Middle frontal gyrus (tissue), 1 donor: ENCODE results near the gene TIMM50.
"Not testable (repeated sequence)": the region's sequence is repeated elsewhere in the genome, so short reads cannot be mapped to it uniquely, and the experiment has no call there.

ENCODE experiments used
- DNase-seq: peaks from one replicate; pipeline ENCODE4 v3.0.0-alpha.2; 2015; ENCODE audit warnings: low spot score; ENCODE audit errors: extremely low spot score

Gene TIMM50

DNA sequence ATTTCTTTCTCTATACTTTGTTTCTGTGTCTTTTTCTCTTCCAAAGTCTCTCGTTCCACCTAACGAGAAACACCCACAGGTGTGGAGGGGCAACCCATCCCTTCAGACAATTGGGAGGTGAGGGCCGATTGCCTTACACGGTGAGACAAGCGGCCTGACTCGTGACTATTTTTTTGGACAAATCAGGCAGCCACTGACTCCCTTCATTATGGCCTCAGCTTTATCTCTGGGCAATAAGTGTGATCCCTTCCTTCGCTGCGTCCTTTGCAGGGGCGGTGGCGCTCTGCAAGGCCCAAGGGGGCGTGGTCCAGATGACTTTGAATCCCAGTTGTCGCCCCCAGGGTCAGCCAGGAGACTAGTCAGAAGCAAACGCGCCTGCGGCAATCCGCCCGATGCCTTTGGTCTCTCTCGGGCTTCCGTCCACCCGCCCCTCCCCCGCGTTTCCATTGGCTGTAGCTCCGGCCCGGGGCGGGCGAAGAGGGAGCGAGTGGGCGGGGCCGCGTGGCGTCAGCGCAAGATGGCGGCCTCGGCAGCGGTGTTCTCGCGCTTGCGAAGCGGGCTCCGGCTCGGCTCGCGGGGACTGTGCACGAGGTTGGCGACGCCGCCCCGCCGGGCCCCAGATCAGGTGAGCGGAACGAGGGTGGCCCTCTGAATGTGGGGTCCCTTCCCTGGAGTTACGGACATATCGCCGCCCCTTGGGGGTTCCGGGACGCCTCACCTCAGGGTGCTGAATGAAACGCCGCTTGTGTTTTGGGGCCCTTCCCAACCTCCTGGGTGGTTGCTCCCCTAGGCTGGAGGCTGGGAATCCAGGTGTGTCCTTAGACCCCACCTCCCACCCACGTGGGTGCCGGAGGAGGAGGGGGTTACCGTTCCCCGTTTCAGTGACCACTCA, at the start of gene TIMM50:
Gene TIMM50 (plus strand): TSS at position 502 of the 892 bp plus-strand sequence. CDS start 16 bp downstream, at position 518.
- DNase-seq: peak; percentile 87

DNA sequence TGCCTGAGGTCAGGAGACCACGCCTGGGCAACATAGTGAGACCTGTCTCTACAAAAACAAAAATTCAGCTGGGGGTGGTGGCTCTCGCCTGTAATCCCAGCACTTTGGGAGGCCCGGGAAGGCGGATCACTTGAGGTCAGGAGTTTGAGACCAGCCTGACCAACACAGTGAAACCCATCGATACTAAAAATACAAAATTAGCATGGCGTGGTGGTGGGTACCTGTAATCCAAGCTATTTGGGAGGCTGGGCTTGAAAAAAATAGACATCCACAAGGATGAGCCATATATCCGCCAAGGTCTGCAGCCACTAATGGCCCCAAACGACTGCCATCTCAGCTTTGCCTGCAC, 48.0 kb upstream of the TIMM50 start:
- DNase-seq: no peak

- DNase-seq: no peak
Measured at GRCh38 chr19:39433480-39434079, 47.1 kb upstream of the TIMM50 start.

- DNase-seq: no peak
Measured at GRCh38 chr19:39434123-39435076, 46.2 kb upstream of the TIMM50 start.

DNA sequence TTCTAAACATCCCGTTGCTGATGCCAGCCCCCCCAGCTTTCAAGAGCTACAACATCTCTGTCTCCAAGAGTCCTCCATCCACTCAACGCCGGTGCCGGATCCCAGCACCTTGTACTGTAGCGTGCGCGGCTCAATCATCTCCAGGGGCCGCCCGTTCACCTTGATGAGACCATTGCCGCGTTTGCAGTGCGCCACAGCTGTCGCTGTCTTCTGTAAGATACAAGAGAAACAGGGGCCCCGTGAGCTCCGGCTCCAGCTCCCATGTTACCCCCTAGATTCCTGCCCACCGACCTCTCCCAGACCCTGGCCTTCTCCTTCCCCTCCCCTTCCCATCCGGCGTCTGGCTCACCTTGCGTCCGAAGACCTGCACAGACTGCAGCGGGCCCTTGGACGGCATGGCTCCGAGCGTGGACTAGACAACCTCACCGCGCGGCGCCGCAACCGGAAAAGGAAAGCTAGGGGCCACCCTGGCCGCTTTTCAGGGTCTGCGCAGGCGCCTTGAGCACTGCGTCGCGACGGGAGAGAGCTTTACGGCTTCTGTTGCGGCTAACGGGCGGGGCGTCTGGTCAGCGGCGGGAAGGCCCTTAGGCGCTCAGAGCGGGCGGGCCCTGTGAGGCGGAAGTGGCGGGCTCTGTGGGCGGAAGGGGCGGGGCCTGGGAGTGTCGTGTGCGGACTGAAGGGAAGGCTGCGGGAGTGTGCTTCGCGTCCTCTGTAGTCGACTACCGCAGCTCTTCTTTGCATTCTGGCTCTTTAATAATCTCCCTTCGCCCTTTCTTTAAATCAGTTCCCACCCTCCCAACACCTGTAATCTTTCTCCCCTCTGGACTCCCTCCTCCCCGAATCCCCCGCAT, 44.9 kb upstream of the TIMM50 start, which contains the start of gene RPS16:
Gene RPS16 (minus strand): TSS at position 451 of the 851 bp plus-strand sequence. CDS start 54 bp downstream, at position 397.
- DNase-seq: peak; percentile 97

DNA sequence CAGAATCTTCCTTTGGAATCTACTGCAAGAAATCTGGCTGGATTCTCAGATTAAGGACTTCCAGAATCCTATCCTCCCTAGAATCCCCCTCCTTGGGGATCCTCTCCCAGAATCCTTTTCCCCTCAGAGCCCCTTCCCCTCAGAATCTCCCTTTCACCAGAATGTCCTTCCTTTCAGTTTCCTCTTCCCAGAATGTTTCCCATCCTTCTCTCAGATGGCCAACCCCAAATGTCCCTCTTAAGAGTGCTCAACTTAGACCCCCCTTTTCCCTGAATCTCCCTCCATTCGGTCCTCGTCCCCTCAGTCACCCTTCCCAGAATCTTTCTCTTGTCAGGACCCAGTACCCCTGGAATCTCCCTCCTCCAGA, 44.3 kb upstream of the TIMM50 start:
- DNase-seq: no peak

DNA sequence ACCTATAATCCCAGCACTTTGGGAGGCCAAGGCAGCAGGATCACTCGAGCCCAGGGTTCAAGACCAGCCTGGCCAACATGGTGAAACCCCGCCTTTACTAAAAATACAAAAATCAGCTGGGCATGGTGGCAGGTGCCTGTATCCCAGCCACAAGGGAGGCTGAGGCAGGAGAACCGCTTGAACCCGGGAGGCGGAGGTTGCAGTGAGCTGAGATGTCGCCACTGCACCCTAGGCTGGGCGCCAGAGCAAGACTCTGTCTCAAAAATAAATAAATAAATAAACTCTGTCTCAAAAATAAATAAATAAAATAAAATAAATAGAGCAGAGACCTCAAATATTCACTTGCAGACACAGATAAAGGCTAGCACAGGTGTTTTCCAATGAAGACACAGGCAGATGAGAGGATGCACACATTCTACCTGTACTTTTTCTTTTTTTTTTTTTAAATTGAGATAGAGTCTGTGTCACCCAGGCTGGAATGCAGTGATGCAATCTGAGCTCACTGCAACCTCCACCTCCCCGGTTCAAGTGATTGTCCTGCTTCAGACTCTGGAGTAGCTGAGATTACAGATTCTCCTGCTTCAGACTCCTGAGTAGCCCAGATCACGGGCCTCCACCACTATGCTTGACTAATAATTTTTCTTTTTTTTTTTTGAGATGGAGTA, 42.2 kb upstream of the TIMM50 start:
- no peak for DNase-seq

GRCh38 chr19:39444598-39445195, 35.9 kb upstream of the TIMM50 start:
- DNase-seq: no peak

GRCh38 chr19:39445196-39446111, 35.2 kb upstream of the TIMM50 start, which contains the start of gene SUPT5H:
SUPT5H (plus strand) TSS chr19:39445582; CDS start chr19:39445891, 309 bp downstream.
- DNase-seq: peak; percentile 93

DNA sequence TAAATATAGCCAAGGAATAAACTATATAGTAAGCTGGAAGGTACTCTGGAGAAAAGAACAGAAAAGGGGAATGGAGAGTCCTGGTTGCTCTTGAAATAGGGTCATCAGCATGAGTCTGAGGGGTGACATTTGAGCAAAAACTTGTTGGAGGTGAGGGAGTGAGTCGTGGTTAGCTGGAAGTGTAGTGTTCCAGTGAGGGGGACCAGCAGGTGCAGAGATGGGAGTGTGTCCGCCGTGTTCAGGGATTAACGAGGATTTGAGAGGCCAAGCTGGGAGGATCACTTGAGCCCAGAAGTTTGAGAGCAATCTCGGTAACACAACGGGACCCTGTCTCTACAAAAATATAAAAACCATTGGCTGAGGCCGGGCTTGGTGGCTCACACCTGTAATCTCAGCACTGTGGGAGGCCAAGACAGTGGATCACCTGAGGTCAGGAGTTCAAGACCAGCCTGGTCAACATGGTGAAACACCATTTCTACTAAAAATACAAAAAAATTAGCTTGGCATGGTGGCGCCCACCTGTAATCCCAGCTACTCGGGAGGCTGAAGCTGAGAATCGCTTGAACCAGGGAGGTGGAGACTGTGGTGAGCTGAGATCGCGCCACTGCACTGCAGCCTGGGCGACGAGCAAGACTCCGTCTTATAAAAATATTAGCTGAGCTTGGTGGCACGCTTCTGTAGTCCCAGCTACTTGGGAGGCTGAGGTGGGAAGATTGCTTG, 34.1 kb upstream of the TIMM50 start:
- no peak for DNase-seq

GRCh38 chr19:39448271-39448670, 32.4 kb upstream of the TIMM50 start:
- DNase-seq: no peak

GRCh38 chr19:39449116-39449797, 31.4 kb upstream of the TIMM50 start:
- DNase-seq: no peak

DNA sequence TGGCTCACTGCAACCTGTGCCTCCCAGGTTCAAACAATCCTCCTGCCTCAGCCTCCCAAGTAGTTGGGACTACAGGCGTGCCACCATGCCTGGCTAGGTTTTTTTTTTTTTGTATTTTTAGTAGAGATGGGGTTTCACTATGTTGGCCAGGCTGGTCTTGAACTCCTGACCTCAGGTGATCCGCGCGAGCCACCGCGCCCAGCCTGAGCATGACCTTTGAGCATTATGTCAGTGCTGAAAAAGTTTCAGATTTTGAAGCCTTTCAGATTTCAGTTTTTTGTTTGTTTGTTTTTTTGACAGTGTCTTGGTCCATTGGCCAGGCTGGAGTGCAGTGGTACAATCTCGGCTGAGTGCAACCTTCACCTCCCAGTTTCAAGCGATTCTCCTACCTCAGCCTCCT, 29.4 kb upstream of the TIMM50 start:
- not testable (repeated sequence) for DNase-seq

GRCh38 chr19:39463403-39463802, 17.2 kb upstream of the TIMM50 start:
- DNase-seq: no peak

DNA sequence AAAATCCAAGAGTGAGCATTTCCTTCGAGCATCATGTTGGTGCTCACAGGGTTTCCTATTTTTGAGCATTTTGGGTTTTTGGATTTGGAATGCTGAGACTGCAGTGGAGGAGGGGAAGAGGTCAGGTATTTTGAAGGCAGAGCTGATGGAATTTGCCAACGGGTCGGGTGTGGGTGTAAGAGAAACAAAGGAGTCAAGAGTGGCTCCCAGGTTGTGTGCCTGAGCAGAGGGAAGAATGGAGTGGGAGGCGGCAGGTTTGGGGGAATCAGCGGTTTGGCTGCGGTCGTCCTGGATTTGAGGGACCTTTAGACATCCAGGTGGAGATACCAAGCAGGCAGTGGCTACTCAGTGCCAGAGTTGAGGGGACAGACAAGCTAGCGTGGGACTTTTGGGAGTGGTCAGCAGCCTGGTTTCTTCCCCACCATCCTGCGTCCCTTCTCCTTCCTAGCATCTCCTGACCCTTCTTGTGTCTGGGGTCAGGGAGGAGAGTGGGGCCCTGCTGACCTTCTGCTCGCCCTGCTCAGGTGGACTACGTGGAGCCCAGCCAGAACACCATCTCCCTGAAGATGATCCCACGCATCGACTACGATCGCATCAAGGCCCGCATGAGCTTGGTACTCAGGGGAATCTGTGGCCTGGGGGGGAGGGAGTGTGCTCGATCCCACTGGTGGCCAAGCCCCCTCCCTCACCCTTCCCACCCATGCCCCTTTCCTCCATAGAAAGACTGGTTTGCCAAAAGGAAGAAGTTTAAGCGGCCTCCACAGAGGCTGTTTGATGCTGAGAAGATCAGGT, 14.5 kb upstream of the TIMM50 start:
- no peak for DNase-seq

DNA sequence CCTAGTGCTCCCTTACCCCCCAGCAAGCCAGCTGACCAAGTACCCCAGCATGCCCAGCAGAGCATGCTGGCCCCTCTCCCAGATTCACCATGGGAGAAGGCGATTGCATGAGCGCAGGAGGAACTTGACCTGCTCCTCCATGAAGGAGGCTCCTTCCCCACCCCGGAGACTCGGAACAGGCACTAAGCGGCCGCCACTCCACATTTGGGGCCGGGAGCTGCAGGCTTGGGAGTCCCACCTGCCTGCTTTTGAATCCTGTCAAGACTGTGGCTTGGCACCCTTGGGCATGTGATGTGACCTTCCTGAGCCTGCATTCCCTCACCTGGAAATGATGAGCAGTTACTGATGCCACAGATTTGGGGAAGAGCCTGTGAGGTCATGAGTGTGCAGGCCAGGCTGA, 12.7 kb upstream of the TIMM50 start:
- DNase-seq: no peak
